CD4-positive, alpha-beta T cell treated with Interleukin-4 for 4 hours (primary cell): ENCODE data around the gene SBNO2.
"Not testable (repeated sequence)": the region's sequence is repeated elsewhere in the genome, so short reads cannot be mapped to it uniquely, and the experiment has no call there.

Experiments
- DNase-seq: peaks from one replicate; pipeline ENCODE4 v3.0.0-alpha.2; 2020

The SBNO2 gene

DNA sequence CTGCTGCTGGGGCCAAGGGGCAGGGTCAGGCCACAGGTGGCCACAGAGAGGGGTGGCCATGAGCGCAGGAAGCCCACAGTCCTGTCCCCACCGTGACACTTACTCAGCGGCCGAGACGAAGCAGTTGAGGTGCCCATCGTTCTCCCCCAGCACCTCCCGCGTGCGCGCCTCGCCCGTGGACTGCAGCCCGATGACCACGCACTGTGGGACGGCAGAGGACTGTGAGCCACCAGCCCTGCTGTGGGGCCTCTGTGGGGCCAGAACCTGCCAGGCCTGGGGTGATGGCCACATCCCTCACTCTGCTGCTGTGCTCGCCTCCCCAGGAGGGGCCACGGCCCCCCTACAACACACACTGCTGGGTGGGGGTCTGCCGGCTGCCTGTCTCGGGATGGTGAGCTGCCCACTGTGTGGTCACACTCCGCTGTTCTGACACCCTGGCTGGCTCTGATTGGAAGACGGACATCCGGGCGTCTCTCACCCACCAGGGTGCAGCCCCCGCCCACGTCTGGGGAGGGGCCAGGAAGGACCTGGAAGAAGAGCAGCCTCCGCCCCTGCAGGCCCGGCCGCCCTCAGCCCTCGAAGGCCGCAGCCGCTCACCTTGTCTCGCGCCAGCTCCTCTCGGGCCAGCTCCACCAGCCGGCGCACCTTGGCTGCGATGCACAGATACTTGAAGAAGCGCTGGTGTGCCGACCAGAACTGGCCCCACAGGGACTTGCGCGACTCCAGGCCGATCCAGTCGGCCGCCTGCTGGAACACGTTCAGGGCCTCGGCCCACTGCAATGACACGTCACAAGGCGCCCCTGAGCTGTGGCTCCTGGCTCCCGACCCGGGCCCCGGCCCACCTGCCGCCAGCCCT, 57.1 kb downstream of the SBNO2 start:
- DNase-seq: no peak

DNA sequence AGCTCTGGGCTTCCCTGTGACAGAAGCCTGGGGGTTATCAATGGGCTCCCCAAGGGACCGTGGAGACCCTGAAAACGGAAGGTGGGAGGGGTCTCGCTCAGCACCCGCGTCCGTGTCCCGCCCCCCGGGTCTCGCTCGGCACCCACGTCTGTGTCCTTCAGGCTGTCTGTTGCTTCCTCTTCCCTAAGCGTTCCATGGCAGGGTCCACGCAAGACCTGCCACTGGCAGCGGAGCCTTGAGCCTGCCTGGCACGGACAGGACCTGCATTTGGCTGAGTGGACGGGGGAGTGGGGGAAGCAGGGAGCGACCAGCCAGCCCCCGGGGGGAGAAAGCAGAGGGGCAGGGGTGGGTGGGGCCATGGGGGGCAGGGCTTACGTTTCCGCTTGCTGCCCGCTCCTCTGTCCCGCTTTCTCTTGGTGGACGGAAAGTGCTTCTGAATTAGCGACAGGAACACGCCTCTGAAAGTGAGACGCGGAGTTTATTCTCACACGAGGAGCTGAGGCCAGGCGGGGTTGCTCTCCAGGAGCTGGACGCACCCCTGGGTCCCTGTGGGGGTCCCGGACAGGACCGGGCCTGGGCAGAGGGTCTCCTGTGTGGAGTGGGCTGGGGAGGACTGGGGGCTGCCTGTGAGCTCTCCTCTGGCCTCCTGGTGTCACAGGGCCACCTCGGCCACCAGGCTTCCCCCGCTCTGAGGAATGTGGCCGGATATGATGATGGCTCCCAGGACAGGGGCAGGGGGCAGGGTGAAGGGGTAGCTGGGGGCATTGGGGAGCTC, 58.2 kb downstream of the SBNO2 start:
- DNase-seq: no peak

GRCh38 chr19:1114728-1115127, 59.3 kb downstream of the SBNO2 start:
- DNase-seq: not testable (repeated sequence)

DNA sequence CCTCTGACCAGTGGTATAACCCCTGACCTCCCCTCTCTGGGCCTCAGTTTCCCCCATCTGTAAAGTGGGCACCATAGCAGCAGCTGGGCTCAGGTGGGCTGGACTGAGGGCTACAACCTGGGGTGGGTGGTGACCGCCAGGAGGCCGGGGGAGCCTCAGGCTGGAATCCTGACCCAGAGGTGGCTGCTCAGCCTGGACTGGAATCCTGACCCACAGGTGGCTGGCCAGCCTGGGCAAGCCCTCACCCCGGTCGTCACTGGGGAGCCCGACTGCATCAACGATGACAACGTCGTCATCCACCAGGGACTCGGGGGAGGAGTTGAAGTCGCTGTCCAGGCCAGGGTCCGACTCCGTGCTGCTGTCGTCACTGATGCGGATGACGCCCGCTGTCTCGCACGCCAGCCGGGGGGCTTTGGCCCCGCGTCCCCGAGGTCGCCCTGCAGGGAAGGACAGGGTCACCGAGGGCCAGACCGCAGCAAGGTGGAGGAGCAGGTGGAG, 60.0 kb downstream of the SBNO2 start:
- DNase-seq: no peak

DNA sequence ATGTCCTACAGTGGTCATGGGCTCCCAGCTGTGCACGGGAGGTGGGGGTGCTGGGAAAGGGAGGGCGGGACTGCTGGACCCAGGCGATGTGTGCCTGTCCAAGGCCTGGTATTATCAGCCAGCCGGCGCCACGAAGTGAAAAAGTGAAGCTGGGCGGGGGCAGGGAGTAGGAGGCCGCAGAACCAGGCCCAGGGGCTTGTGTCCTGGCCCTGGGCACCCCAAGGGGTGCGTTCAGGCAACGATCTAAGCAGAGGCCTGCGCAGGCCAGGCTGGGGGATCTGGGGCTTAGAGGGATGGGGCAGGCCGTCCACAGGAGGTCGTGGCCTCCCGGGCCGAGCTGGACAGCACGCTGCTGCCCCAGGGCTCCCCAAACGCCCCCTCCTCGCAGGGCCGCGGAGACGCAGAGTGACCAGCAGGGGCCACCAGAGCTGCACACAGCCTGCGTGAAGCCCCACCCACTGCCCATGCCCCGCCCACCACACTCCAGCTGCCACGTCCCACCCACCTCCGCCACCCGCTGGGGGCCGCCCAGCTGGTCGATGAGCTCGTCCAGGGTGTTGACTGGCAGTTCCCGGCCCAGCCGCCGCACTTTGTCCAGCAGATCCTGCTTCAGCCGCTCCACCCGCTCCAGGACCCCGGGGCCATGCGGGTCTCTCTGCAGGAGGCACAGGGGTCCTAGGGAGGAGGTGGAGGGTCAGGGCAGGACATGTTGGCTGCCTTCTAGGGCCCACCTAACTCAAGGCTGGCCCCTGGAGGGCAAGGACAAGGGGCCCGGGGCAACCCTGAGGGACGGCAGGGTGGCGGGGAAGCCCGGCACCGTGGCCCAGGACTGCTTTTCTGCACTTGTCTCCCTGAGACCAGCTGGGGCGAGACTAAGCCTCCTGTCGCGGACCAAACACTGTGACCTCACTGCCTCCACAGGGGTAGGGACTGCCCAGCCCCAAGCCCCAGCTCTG, 60.8 kb downstream of the SBNO2 start:
- peak; percentile 75 for DNase-seq

DNA sequence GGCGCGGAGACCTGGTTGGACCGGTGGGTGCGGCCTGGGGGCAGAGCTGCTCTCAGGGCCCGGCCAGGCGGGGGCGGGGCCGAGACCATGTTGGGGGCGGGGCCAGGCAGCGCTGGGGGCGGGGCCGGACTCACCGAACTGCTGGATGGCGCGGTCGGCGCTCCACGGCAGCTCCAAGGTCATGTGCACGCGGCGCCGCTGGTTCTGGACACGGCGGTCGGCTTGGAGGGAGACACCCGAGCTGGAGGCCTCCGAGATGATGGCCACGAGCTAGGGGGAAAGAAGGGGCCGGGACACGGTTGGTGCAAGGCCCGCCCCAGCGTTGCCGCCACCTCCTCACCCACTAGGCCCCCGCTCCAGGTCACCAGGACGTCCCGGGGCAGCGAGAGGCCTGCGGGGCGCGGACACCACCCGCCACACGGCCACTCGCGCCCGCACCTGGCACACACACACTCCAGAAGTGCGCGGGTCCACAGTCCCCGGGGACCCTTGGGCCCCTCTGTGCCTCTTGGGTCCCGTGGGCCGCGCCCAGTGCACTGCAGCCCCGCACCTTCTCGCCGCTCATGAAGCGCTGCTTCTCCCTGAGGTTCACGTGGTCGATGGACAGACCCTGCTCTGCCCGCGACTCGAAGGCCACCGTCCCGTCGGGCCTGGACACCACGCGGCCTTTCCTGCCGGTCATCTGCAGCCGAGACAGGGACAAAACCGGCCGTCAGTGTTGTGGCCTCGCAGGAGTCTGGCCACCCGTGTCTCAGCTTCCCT, 61.6 kb downstream of the SBNO2 start:
- DNase-seq: no peak

DNA sequence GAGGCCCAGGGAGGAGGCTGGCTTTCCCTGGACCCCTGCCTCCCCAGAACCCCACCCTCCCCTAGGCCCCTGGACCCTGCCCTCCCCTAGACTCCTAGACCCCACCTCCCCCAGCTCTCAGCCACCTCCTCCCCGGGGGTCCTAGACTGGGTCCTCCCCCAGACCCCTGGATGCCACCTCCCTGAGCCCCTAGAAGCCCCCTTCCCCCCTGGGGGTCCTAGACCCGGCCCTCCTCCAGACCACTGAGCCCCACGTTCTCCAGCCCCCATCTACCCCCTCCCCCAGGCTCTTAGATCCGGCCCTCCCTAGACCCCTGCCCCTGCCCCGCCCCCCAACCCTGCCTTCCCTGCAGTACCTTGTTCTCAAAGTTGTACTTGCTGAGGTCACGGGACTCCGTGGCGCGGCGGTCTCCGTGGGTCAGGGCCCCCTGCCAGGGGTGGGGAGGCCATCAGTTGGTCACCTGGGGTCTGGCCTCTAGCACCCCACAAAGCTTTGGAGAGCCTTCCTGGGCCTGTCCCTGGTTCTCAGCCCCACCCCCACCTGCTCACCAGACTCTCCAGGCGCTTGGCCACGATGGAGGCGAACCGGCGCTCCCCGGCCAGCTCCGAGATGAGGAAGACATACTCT, 62.3 kb downstream of the SBNO2 start:
- no peak for DNase-seq

DNA sequence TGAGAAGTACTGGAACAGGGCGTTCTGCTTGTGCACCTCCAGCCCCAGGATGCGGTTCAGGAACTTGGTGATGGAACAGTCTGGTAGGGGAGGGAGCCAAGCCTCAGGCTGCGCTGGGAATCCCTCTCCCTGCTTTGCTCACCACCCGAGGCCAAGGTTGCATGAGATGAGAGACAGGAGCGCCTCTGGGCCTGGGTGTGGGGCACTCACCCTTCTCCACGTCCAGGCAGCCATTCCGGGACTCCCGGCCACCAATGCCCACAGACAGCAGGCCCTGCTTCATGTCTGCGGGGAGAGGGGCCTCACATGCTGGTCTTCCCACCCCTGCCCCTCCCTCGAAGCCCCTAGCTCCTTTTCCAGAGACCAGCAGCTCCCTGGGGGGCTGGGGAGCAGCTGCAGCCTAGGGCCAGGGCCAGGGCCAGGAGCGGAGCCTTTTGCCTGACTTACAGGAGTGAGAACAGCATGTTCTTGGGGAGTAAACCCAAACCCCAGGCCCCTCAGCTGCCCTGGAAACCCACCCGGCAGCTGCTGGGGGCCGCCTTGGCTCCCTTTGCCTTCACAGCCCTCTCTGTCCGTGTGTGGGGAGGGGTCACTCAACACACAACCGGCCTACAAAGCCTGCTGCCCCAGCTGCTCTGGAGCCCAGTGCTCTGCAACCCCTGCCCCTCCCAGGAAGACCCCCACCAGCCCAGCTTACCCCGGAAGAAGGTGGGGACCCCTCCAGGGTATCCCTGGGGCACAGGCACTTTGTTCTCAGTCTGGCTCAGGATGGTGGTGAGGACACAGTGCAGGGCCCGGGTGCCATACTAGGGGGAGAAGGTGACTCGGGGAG, 63.0 kb downstream of the SBNO2 start:
- DNase-seq: no peak

GRCh38 chr19:1109697-1110671, 64.1 kb downstream of the SBNO2 start:
- DNase-seq: no peak

- DNase-seq: no peak
These were observed 65.0 kb downstream of the SBNO2 start for GRCh38 chr19:1109032-1109551.

DNA sequence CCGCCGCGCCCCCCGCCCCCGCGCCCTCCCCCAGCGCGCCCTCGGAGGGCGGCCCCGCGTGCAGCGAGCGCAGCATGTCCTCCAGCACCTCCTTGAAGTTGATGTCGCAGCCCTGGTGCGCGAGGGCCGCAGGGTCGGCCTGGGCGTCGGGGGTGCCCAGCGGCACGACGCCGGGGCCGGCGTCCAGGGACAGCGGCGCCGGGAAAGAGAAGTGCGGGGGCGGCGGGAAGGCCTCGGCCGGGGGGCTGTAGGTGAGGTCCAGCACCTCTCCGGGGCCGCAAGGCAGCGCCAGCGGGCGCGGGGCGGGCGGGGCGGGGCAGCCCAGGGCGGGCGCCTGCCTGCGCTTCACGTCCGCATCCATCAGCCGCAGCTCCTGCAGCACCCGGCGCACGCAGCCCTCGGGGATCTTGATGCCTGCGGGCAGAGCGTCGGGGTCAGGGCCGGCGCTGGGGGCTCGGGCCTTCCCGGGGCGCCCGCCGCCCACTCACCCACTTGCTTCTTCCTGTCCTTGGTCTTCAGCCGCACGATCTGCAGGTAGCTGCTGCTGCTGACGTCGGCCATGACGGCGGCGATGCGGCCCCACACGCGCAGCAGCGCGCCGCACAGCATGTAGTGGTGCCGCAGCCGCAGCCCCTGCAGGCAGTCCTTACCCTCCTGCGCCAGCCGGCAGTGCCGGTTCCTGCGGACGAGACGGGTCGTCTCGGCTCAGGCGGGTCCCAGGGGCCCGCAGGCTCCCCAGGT, 65.6 kb downstream of the SBNO2 start:
- DNase-seq: no peak

DNA sequence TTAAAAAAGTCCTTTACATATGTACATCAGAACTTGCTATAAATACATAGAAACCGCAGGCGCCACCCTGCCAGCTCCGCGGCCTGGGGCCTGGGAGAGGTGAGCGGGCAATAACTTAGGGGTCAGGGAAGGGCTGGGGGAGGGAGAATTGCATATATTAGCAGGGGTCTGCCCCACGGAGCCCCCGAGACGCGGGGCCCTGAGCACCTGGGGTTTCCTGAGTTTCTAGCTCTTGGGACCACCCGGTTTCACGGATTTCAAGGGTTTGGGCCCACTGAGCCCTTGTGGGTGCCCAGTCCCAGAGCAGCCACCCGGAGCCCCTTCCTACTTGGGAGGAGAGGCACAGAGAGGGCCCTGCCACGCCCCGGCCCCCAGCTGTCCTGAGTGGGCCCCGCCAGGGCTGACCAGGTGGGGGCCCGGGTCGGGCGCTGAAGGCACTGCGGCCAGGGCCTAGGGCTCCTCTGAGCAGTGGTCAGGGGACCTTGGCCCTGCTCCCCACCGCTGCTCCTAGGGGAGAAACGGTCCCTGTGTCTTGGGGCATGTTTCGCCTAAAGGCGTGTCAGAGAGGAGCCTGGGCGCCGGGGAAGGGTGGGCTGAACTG, 66.3 kb downstream of the SBNO2 start:
- no peak for DNase-seq

DNA sequence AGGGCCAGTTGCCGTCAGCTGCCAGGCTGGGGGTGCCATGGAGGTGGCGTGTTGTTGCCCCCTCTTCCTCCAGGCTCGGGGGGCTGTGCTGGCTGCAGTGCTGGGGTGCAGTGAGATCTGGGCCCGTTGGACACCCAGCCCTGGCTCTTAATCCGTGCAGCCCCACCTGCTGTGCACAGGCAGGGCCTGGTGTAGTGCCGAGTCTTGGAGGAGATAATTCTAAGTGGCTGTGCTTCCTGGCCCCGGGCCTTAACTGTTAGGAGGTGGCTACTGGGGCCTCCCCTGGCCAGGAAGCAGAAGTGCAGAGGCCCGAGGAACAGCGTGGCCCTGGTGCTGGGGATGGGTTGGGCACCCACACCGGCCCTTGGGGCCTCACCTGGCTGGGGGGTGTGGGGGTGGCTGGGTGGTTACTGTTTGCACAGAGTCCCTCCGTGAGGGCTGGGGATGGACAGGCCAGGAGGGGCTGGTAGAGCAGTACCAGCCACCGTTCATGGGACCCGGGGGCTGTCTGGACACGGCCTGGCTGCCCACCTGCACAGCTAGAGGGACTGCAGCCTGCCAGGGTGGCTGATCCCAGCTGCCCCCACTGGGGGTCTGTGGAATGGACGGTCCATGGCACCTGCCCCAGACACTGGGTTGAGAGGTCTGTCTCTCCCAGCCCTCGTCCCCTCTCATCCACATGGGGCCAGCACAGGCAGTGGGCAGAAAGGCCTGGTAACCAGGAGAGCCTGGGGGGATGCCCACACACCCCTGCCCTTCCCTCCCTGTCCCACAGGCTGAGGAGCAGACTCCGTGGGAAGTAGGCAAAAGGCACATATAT, 67.0 kb downstream of the SBNO2 start:
- no peak for DNase-seq

- DNase-seq: no peak
These were observed 67.9 kb downstream of the SBNO2 start for GRCh38 chr19:1105873-1106840.

GRCh38 chr19:1105008-1105872, 68.8 kb downstream of the SBNO2 start:
- no peak for DNase-seq
